Measurements from ENCODE around the gene RFX4. TPM values are rescaled to one million over a fixed set of nuclear protein-coding genes. Genes with fewer than 3 reads are reported as not detected.

The RFX4 gene
- polyA plus RNA-seq, 3 donors from 2014 or later = not detected

GRCh38 chr12:106766393-106766826 lies 183.6 kb downstream of the RFX4 start:
- DNase-seq = no peak
- no peak overlapping the region for H3K4me3 Mint-ChIP-seq
- no peaks in the 10 kb centered on the region for H3K36me3 Mint-ChIP-seq
- H3K9me3 Mint-ChIP-seq = no peaks in the 10 kb centered on the region
- H3K4me1 Mint-ChIP-seq = no peaks in the 10 kb centered on the region
- peaks cover 7 to 17% (median 7%) of the 10 kb centered on the region in 3 donors for H3K27me3 Mint-ChIP-seq (ENCODE audit: low read depth in 3 of 3)
- H3K27ac Mint-ChIP-seq = no peak overlapping the region

GRCh38 chr12:106767206-106767605 lies 184.4 kb downstream of the RFX4 start:
- Mint-ChIP-seq H3K27ac (no peak overlapping the region), H3K4me3 (no peak overlapping the region), H3K4me1 (no peaks in the 10 kb centered on the region), H3K9me3 (no peaks in the 10 kb centered on the region), H3K36me3 (no peaks in the 10 kb centered on the region), H3K27me3 (ENCODE audit: low read depth in 3 of 3) (peaks cover 5 to 17% (median 7%) of the 10 kb centered on the region in 3 donors)
- no peak for DNase-seq

GRCh38 chr12:106767954-106768822 lies 185.4 kb downstream of the RFX4 start:
- peaks cover 0 to 1% of the 10 kb centered on the region in 2 donors for H3K4me1 Mint-ChIP-seq
- no peaks in the 10 kb centered on the region for H3K9me3 Mint-ChIP-seq
- peak overlapping the region in 1 of 6 donors; percentile 21 for H3K27ac Mint-ChIP-seq
- no peaks in the 10 kb centered on the region for H3K36me3 Mint-ChIP-seq
- no peak overlapping the region for H3K4me3 Mint-ChIP-seq
- H3K27me3 Mint-ChIP-seq (ENCODE audit: low read depth in 3 of 3) = peaks cover 5 to 17% (median 7%) of the 10 kb centered on the region in 3 donors
- no peak for DNase-seq

GRCh38 chr12:106769078-106769477 lies 186.3 kb downstream of the RFX4 start:
- DNase-seq = no peak
- Mint-ChIP-seq H3K4me3 (no peak overlapping the region), H3K27me3 (ENCODE audit: low read depth in 3 of 3) (peaks cover 7 to 17% (median 11%) of the 10 kb centered on the region in 3 donors), H3K9me3 (no peaks in the 10 kb centered on the region), H3K36me3 (no peaks in the 10 kb centered on the region), H3K4me1 (peaks cover 4 to 10% of the 10 kb centered on the region in 2 donors), H3K27ac (no peak overlapping the region)

GRCh38 chr12:106769546-106769945 lies 186.7 kb downstream of the RFX4 start:
- Mint-ChIP-seq H3K27me3 (ENCODE audit: low read depth in 3 of 3) (peaks cover 7 to 19% (median 11%) of the 10 kb centered on the region in 3 donors), H3K4me3 (no peak overlapping the region), H3K27ac (no peak overlapping the region), H3K4me1 (peaks cover 6 to 14% of the 10 kb centered on the region in 2 donors), H3K36me3 (no peaks in the 10 kb centered on the region), H3K9me3 (no peaks in the 10 kb centered on the region)
- DNase-seq = no peak

GRCh38 chr12:106771425-106771824 lies 188.6 kb downstream of the RFX4 start:
- H3K9me3 Mint-ChIP-seq = no peaks in the 10 kb centered on the region
- peaks cover 23 to 32% of the 10 kb centered on the region in 2 donors for H3K4me1 Mint-ChIP-seq
- H3K4me3 Mint-ChIP-seq = no peak overlapping the region
- peaks cover 5 to 17% (median 15%) of the 10 kb centered on the region in 3 donors for H3K27me3 Mint-ChIP-seq (ENCODE audit: low read depth in 3 of 3)
- H3K27ac Mint-ChIP-seq = no peak overlapping the region
- DNase-seq = no peak
- no peaks in the 10 kb centered on the region for H3K36me3 Mint-ChIP-seq

GRCh38 chr12:106773286-106774004 lies 190.6 kb downstream of the RFX4 start:
- H3K36me3 Mint-ChIP-seq = no peaks in the 10 kb centered on the region
- peak in 1 of 3 donors; percentile 16 for DNase-seq
- peaks cover 27 to 49% of the 10 kb centered on the region in 2 donors for H3K4me1 Mint-ChIP-seq
- peak overlapping the region; percentile 92 to 98 (median 97) for H3K4me3 Mint-ChIP-seq
- peak overlapping the region; percentile 93 to 99 (median 96) for H3K27ac Mint-ChIP-seq
- H3K27me3 Mint-ChIP-seq (ENCODE audit: low read depth in 3 of 3) = peaks cover 2 to 11% (median 6%) of the 10 kb centered on the region in 3 donors
- no peaks in the 10 kb centered on the region for H3K9me3 Mint-ChIP-seq

GRCh38 chr12:106774005-106774807 lies 191.4 kb downstream of the RFX4 start, which contains the start of gene RIC8B:
Gene RIC8B (plus strand): TSS chr12:106774682. CDS start chr12:106774746, 64 bp downstream.
- DNase-seq = peak; percentile 74 to 78 (median 78)
- Mint-ChIP-seq H3K27ac (peak within 1 kb of the TSS; percentile 93 to 99 (median 96)), H3K4me1 (peaks cover 27 to 49% of the 10 kb centered on the region in 2 donors), H3K27me3 (ENCODE audit: low read depth in 3 of 3) (peaks cover 2 to 7% (median 2%) of the 10 kb centered on the region in 3 donors), H3K36me3 (no peaks in the 10 kb centered on the region), H3K4me3 (peak within 1 kb of the TSS; percentile 92 to 98 (median 97)), H3K9me3 (no peaks in the 10 kb centered on the region)

- Mint-ChIP-seq H3K4me1 (peaks cover 27 to 49% of the 10 kb centered on the region in 2 donors), H3K4me3 (peak overlapping the region; percentile 92 to 98 (median 97)), H3K36me3 (no peaks in the 10 kb centered on the region), H3K27me3 (ENCODE audit: low read depth in 3 of 3) (peaks cover 2 to 7% (median 2%) of the 10 kb centered on the region in 3 donors), H3K9me3 (no peaks in the 10 kb centered on the region), H3K27ac (peak overlapping the region; percentile 93 to 99 (median 96))
- peak in 1 of 3 donors; percentile 28 for DNase-seq
Measured at GRCh38 chr12:106774808-106775524, 192.2 kb downstream of the RFX4 start.

- Mint-ChIP-seq H3K4me3 (no peak overlapping the region), H3K4me1 (peaks cover 27 to 49% of the 10 kb centered on the region in 2 donors), H3K27me3 (ENCODE audit: low read depth in 3 of 3) (peaks cover 2 to 7% (median 2%) of the 10 kb centered on the region in 3 donors)
Measured at GRCh38 chr12:106776897-106777296, 194.1 kb downstream of the RFX4 start.

GRCh38 chr12:106780010-106780631 lies 197.3 kb downstream of the RFX4 start:
- no peak for DNase-seq
- Mint-ChIP-seq H3K4me1 (peaks cover 29 to 46% of the 10 kb centered on the region in 2 donors), H3K27ac (no peak overlapping the region), H3K4me3 (no peak overlapping the region), H3K27me3 (ENCODE audit: low read depth in 3 of 3) (no peaks in the 10 kb centered on the region), H3K36me3 (peaks cover 0 to 5% (median 4%) of the 10 kb centered on the region in 3 donors), H3K9me3 (no peaks in the 10 kb centered on the region)

More at GRCh38 chr12:106776897-106777296, 194.1 kb downstream of the RFX4 start:
- Mint-ChIP-seq H3K27ac (peak overlapping the region in 1 of 6 donors; percentile 2), H3K9me3 (no peaks in the 10 kb centered on the region), H3K36me3 (no peaks in the 10 kb centered on the region)
- DNase-seq = no peak

GRCh38 chr12:106782619-106783018 lies 199.8 kb downstream of the RFX4 start:
- Mint-ChIP-seq H3K36me3 (peaks cover 0 to 20% (median 7%) of the 10 kb centered on the region in 3 donors), H3K4me3 (no peak overlapping the region), H3K27me3 (ENCODE audit: low read depth in 3 of 3) (no peaks in the 10 kb centered on the region), H3K9me3 (no peaks in the 10 kb centered on the region), H3K27ac (peak overlapping the region in 1 of 6 donors; percentile 10), H3K4me1 (peaks cover 12 to 22% of the 10 kb centered on the region in 2 donors)
- no peak for DNase-seq

All from immature natural killer cell (primary cell).